Gastrocnemius medialis (tissue), 4 donors: ENCODE data around the gene SLC52A3.

Experiments used
- POLR2A ChIP-seq, 2 donors: fragments of 450-650 bp; IDR thresholded peaks; one replicate each; pipeline ENCODE4 v1.6.1; 2017; ENCODE audit warnings: antibody characterized with exemption in 2 of 2, mild to moderate bottlenecking in 2 of 2, moderate library complexity in 2 of 2
- TF ChIP-seq, protein P1 (sequence below), 5 experiments: fragments of 450-650 bp in 3 of 5; fragments of 200-600 bp in 2 of 5; sonication (generic) in 2 of 5; IDR thresholded peaks in 4 of 5; conservative IDR thresholded peaks in 1 of 5; 1 replicate in 4 of 5; 2 replicates in 1 of 5; pipeline ENCODE4 v1.5.1; 2016 to 2019; ENCODE audit warnings: antibody characterized with exemption in 5 of 5, mild to moderate bottlenecking in 3 of 5, moderate library complexity in 3 of 5

DNA sequence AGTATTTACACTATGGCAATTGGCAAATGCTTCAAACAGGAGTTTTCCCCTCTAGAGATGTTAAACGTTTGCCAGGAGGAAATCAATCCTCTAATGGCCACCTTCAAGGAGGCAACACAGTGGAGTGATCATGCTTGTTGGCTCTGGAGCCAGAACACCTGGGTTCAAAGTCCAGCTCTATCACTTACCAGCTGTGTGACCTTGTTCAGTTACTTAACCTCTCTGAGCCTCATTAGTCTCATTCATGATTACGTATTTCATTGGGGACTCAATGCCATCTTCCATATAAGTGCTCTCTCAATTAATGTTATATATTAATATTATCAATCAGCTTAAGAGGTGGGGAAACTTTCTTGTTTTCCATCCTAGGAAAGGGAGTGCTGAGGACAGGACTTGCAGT is 26.1 kb downstream of the SLC52A3 start:
- TF ChIP-seq, protein P1, sequence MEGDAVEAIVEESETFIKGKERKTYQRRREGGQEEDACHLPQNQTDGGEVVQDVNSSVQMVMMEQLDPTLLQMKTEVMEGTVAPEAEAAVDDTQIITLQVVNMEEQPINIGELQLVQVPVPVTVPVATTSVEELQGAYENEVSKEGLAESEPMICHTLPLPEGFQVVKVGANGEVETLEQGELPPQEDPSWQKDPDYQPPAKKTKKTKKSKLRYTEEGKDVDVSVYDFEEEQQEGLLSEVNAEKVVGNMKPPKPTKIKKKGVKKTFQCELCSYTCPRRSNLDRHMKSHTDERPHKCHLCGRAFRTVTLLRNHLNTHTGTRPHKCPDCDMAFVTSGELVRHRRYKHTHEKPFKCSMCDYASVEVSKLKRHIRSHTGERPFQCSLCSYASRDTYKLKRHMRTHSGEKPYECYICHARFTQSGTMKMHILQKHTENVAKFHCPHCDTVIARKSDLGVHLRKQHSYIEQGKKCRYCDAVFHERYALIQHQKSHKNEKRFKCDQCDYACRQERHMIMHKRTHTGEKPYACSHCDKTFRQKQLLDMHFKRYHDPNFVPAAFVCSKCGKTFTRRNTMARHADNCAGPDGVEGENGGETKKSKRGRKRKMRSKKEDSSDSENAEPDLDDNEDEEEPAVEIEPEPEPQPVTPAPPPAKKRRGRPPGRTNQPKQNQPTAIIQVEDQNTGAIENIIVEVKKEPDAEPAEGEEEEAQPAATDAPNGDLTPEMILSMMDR (IDR thresholded peaks at IDR 0.05 in 4 of 5, conservative IDR thresholded peaks at IDR 0.05 in 1 of 5) = no peak
- TF ChIP-seq POLR2A (IDR thresholded peaks at IDR 0.05) = no peak
